ENCODE measurements around the gene SLC10A7. TPM values are rescaled to one million over a fixed set of nuclear protein-coding genes. Genes with fewer than 3 reads are reported as not detected.

Gene SLC10A7
- total RNA-seq, 1 donor from 2014 or later, result 17.0 TPM

- DNase-seq (ENCODE audit: low spot score) (no peak), ATAC-seq (no peak)
- intact Hi-C loops (cut with DNase I), result no loop called here
These were observed 187.9 kb downstream of the SLC10A7 start for GRCh38 chr4:146333895-146334262.

- ATAC-seq (no peak), DNase-seq (ENCODE audit: low spot score) (no peak)
- intact Hi-C loops (cut with DNase I), result no loop called here
These were observed 188.4 kb downstream of the SLC10A7 start for GRCh38 chr4:146333187-146333894.

- intact Hi-C loops (cut with DNase I), result no loop called here
- ATAC-seq, result no peak
- no peak for DNase-seq (ENCODE audit: low spot score)
These were observed 191.3 kb downstream of the SLC10A7 start for GRCh38 chr4:146330392-146330791.

DNA sequence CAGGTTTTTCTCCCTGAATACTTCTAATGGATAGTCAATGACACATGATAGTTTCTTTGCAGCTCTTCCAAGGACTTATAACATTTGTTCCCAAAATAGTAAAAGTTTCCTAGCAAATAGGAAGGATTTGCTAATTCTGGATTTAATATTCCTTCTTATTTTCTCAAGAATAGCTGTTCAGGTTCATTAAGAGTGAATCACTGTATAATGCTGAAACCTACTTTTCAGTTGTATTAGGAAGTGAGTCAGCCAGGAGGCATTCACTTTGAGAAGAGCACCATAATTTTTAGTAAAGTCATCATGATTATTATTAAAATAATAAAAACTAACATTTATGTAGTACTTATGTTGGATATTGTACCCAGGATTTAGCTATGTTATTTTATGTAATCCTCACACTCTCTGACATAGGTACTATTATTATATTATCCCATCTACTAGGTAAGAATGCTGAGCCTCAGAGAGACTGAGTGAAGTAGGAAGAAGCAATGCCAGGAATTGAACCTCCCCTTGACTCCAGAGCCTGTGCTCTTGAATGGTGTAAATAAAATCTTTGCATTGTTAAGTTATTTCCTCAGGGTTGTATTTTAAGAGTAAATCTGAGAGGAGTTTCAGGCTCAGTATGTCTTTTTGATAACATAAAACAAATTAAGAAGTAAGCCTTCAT is 192.6 kb downstream of the SLC10A7 start:
- no peak for DNase-seq (ENCODE audit: low spot score)
- no peak for ATAC-seq
- intact Hi-C loops (cut with DNase I), result no loop called here

DNA sequence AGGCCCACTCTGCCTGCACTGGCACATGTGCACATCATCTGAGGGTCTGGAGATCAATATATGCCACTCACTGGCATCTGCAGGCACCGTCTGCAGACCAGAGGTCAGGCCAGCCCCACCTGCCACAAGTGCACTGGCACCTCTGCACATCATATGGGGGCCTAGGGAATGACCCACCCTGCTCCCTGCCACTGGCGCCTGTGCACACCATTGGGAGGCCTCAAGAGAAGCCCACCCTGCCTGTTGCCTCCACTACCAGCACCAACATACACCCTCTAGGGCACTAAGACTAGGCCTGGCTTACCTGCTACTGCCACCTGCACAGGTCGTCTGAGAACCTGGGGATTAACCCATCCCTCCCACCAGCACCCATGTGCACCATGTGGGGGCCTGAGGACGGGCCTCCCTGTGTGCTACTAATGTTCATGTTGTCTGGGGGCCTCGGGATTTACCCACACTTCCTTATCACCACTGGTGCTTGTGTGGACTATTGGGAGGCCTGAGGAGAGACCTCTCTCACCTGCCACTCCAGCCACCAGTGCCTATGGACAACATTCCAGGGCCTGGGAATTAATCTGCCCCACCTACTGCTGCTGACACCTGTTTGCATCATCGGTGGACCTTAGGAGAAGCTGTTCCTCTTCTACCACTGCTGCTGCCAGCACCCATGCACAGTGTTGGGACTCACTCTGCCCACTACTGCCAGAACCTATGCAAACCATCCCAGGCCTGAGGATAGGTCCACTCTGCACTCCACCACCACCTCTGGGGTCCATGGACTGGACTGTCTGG is 193.7 kb downstream of the SLC10A7 start:
- intact Hi-C loops (cut with DNase I), result no loop called here
- ATAC-seq (no peak), DNase-seq (ENCODE audit: low spot score) (no peak)

GRCh38 chr4:146318894-146319293 is 202.8 kb downstream of the SLC10A7 start:
- intact Hi-C loops (cut with DNase I), result no loop called here
- DNase-seq (ENCODE audit: low spot score) (no peak), ATAC-seq (no peak)

DNA sequence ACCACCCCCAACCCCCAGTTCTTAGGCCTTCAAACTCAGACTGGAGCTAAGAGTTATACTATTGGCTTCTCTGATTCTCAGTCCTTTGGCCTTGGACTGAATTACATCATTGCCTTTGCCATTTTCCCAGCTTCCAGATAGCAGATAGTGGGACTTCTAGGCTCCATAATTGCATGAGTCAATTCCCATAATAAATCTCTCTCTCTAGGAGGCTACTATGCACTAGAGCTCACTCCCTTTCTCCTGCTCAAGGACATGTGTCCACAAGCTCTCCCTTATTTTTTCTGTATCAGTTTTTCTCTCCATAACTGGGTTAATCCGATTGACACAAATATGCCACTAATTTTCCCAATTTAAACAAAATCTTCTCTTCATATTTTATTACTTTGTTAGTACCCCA is 204.0 kb downstream of the SLC10A7 start:
- intact Hi-C loops (cut with DNase I), result no loop called here
- no peak for ATAC-seq
- no peak for DNase-seq (ENCODE audit: low spot score)

GRCh38 chr4:146315184-146315583 is 206.6 kb downstream of the SLC10A7 start:
- DNase-seq (ENCODE audit: low spot score), result no peak
- no peak for ATAC-seq
- intact Hi-C loops (cut with DNase I), result no loop called here

- DNase-seq (ENCODE audit: low spot score) (no peak), ATAC-seq (no peak)
- intact Hi-C loops (cut with DNase I), result no loop called here
These were observed 210.3 kb downstream of the SLC10A7 start for GRCh38 chr4:146311238-146311970.

DNA sequence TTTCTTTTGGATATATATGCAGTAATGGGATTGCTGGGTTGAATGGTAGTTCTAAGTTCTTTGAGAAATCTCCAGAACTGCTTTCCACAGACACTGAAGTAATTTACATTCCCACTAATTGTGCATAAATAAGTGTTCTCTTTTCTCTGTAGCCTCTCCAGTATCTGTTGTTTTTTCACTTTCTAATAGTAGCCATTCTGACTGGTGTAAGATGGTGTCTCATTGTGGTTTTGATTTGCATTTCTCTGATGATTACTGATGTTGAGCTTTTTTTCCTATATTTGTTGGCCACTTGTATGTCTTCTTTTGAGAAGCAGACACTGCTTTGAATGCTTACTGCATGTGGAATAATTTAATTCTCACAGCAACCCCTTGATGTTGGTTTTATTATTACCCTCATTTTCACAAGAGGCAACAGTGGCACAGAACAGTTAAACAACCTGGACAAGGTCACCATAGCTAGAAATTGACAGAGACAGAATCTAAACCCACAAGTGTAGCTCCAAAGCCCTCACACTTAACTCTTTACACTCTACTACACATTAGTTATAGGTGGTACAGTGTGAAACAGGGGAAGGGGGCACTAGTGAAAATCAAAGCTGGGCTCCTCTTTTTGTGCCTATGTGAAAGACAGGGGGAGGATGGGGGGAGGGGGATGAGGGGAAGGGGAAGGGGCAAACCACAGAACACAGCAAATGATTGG is 211.3 kb downstream of the SLC10A7 start:
- intact Hi-C loops (cut with DNase I), result no loop called here
- no peak for DNase-seq (ENCODE audit: low spot score)
- ATAC-seq, result no peak

DNA sequence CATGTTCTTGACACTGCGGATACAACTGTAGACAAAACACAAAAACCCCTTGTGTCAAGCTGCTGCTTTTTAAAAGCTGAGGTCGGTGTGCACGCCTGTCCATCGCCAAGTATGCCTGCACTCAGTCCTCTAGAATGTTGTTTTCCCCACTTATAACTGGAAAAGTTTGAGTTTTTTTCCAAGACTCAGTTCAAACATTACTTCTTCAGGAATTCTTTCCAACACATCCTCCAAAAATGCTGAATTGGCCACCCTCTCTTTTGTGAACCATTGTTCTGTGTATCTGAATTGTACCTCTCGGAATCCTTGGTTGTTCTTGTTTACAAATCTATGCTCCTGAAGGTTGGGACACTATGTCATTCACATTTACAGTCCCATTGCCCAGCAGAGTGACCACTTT is 212.8 kb downstream of the SLC10A7 start:
- intact Hi-C loops (cut with DNase I), result no loop called here
- DNase-seq (ENCODE audit: low spot score) (no peak), ATAC-seq (no peak)

DNA sequence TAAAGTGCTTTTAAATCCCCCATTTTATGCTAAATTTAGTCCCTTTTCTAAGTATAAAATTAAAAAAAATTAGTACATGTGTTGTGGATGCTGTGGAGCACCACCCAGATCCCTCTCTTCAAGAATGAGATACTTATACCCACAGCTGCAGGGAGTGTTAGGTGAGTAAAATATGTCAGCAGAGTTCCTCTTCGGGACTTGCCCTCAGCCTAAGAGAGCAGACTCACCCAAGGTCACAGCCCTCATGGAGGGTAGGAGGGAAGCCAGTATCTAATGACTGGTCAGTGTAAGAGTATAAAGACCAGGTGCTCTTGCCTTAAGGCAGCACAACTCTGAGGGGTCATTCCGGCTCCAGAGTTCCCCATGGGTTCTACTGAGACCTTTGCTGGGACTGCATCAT is 218.9 kb downstream of the SLC10A7 start:
- intact Hi-C loops (cut with DNase I), result no loop called here
- ATAC-seq, result no peak
- DNase-seq (ENCODE audit: low spot score), result no peak

DNA sequence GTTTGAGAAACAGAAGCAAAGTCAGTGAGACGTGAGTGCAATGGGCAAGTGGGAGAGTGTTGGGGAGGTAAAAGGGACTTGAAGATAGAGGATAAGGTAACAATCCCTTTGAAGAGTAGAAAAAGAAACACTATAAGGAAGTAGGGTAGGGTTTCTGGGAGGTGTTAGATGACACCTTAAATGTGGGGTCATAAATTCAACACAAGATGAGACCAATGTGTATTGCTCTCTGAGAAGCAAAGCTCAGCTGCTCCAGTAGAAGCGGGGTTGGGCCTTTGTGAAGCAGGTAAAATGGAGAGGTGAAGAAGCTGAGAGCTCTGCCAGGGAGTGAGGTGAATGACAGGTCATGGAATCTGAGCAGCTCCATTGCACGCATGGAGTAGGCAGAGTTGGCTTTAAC is 222.1 kb downstream of the SLC10A7 start:
- no peak for ATAC-seq
- intact Hi-C loops (cut with DNase I), result no loop called here
- no peak for DNase-seq (ENCODE audit: low spot score)

GRCh38 chr4:146294776-146295175 is 227.0 kb downstream of the SLC10A7 start:
- intact Hi-C loops (cut with DNase I), result no loop called here
- no peak for ATAC-seq
- no peak for DNase-seq (ENCODE audit: low spot score)

- intact Hi-C loops (cut with DNase I), result no loop called here
- DNase-seq (ENCODE audit: low spot score) (no peak), ATAC-seq (no peak)
These were observed 229.2 kb downstream of the SLC10A7 start for GRCh38 chr4:146292508-146292907.

DNA sequence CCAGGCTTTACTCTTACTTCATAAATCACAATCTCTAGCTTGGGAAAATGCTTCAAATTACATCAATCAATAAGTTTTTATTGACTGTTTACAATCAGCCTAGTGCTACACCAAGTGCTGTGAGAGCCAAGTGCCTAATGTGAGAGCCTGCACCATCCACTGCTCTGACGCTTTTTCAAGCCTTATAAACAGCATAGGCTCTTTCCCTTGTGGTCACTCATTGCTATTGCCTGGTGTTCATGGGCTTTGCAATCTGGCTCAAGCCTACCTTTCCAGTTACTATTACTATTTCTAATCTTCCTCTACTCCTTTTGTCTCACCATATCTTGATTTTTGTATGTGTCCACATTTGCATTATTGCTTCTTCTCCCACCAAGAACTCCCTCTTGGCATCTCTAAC is 230.4 kb downstream of the SLC10A7 start:
- ATAC-seq, result no peak
- DNase-seq (ENCODE audit: low spot score), result no peak
- intact Hi-C loops (cut with DNase I), result no loop called here

DNA sequence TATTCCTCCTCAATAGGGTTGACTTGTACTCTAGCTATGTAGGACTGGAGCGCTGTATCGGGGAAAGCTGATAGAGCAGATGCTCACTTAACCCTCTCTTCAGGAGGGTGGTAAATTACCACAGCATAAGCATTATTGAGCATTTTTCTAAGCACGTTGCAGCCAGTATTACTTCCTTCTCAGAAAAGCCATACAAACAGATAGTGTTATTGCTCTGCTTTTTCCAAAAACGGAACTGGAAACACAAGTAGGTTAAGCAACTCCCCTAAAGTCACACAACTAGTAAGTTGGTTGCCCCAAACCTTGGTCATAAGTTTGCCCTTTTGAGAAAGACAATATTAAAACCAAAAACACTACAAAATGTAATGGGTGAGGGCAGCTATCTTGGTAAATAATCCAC is 233.5 kb downstream of the SLC10A7 start:
- intact Hi-C loops (cut with DNase I), result no loop called here
- ATAC-seq (no peak), DNase-seq (ENCODE audit: low spot score) (no peak)

DNA sequence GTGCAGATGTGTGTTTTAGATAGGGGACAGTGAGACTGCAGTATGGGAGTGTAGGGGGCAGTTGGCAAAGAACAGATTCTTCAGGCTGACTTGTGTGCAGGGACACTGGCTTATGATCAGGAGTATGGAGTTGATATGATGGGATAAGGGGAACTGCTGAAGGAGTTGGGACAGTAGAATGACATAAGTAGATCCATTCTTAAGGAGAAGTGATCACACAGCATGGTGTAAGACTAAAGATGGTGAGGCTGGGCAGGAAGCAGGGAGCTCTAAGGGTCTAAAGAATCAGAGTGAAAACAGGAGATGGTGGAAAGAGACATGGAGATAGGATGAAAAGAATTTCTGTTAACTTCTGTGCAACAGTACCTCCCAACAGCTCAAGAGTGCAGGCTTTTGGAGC is 236.7 kb downstream of the SLC10A7 start:
- intact Hi-C loops (cut with DNase I), result no loop called here
- ATAC-seq (no peak), DNase-seq (ENCODE audit: low spot score) (no peak)
